K562 (cell line): Measurements from ENCODE around the gene SLC25A36. TPM values are rescaled to one million over a fixed set of nuclear protein-coding genes. Genes with fewer than 3 reads are reported as not detected.

Experiments
- KDM2B ChIP-seq: fragments of 250-450 bp; sonication (Bioruptor Pico); IDR thresholded peaks from 2 replicates; pipeline ENCODE4 v1.8.0; 2021; ENCODE audit warnings: mild to moderate bottlenecking, moderate library complexity
- MYC ChIP-seq, 2 experiments: fragments of 250-450 bp in 1 of 2; sonication (Bioruptor Pico) in 1 of 2; IDR thresholded peaks; 2 replicates each; pipeline versions ENCODE4 v1.5.1 to v1.6.1; 2012 to 2021; ENCODE audit warnings: low read depth in 2 of 2, borderline replicate concordance in 1 of 2, improper control_type of control experiment in 1 of 2, low read length in 1 of 2, mild to moderate bottlenecking in 1 of 2, moderate library complexity in 1 of 2
- NFXL1 ChIP-seq: fragments of 450-650 bp; formaldehyde crosslinking; IDR thresholded peaks from 2 replicates; pipeline ENCODE4 v1.4.0; 2021; ENCODE audit warnings: mild to moderate bottlenecking
- NR4A1 ChIP-seq, 2 experiments: fragments of 250-450 bp in 1 of 2; fragments of 450-650 bp in 1 of 2; sonication (Bioruptor Pico) in 1 of 2; IDR thresholded peaks; 2 replicates each; pipeline versions ENCODE4 v1.4.0 to v1.6.1; 2016 to 2020; ENCODE audit warnings: mild to moderate bottlenecking in 2 of 2, missing compliant biosample characterization in 1 of 2, missing genetic modification characterization in 1 of 2, moderate library complexity in 1 of 2
- SMAD4 ChIP-seq: fragments of 250-450 bp; sonication (Bioruptor Pico); conservative IDR thresholded peaks from 2 replicates; pipeline ENCODE4 v1.8.0; 2021; ENCODE audit warnings: inconsistent platforms, mild to moderate bottlenecking, moderate library complexity
- polyA plus RNA-seq, 8 experiments: library from polyadenylated mRNA; depleted of rRNA in 4 of 8; stranded (reverse) in 5 of 8; unstranded in 3 of 8; fragments of >200 nt; fragmentation: Nextera tagmentation in 2 of 8; fragmentation: Illumina TruSeq in 1 of 8; extraction: Ambion mirVana in 2 of 8; extraction: Trizol in 1 of 8; gene quantifications; 2 replicates each; pipeline versions ENCODE4 v1.2.1 to v1.2.3, GENCODE V29; 2011 to 2014; ENCODE audit warnings: inconsistent platforms in 1 of 8, missing spikeins in 1 of 8
- total RNA-seq, 7 experiments: library from RNA; depleted of rRNA in 6 of 7; stranded (reverse); fragments of >200 nt in 6 of 7; fragmentation: Illumina TruSeq in 2 of 7; extraction: Trizol in 2 of 7; gene quantifications; 2 replicates each; pipeline versions ENCODE4 v1.2.1 to v1.2.3, GENCODE V29; 2011 to 2021; ENCODE audit warnings: low replicate concordance in 1 of 7
- TF ChIP-seq, protein P1 (sequence below): fragments of 450-650 bp; IDR thresholded peaks from 2 replicates; pipeline ENCODE4 v1.6.1; 2016; ENCODE audit warnings: low read depth

The SLC25A36 gene
- total and polyA plus RNA-seq, 9 of the 15 experiments (the other 6 are each of a cell fraction or from before 2014, with no cell fraction given): 12.0 to 95.3 (median 43.3) TPM

DNA sequence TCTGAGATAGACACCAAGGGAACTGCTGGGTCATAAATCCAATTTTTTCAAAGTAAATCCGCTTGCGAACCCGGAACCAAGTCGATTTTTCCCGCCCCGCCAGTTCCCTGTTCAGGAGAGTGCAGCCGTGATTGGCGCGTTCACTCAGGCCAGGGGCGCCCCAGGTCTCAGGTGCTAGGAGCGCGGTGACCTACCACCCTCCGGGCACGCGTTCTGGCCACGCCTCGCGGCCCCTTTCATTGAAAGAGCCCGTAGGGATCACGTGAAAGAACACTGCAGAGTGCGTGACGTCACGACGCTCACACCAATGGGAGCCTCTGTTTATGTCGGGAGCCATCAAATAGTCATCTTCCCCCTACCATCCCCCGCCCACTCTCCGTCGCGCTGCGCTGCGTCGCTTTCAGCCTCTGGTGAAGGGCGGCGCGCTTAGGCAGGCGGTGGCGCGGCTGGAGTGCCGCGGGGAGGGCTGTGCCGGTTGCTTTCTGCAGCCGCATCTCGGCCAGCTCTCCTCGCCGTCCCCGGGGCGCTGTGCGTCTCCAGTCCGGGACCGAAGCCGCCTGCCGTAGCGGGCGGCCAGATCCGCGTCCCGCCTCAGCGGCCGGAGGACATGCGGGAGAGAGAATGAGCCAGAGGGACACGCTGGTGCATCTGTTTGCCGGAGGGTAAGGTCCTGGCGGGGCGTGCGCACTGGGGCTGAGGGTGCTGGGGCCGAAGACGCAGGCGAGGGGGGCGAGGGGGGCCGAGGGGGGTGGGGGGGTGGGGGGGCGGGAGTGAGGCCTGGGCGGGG is at the start of gene SLC25A36 (continued):
- peak; percentile 91 for TF ChIP-seq MYC (IDR thresholded peaks at IDR 0.05; ENCODE audit: low read depth, low read length)
- no peak for TF ChIP-seq MYC (CRISPR knock-in tag; IDR thresholded peaks at IDR 0.05; ENCODE audit: borderline replicate concordance, low read depth)
- TF ChIP-seq, protein P1, sequence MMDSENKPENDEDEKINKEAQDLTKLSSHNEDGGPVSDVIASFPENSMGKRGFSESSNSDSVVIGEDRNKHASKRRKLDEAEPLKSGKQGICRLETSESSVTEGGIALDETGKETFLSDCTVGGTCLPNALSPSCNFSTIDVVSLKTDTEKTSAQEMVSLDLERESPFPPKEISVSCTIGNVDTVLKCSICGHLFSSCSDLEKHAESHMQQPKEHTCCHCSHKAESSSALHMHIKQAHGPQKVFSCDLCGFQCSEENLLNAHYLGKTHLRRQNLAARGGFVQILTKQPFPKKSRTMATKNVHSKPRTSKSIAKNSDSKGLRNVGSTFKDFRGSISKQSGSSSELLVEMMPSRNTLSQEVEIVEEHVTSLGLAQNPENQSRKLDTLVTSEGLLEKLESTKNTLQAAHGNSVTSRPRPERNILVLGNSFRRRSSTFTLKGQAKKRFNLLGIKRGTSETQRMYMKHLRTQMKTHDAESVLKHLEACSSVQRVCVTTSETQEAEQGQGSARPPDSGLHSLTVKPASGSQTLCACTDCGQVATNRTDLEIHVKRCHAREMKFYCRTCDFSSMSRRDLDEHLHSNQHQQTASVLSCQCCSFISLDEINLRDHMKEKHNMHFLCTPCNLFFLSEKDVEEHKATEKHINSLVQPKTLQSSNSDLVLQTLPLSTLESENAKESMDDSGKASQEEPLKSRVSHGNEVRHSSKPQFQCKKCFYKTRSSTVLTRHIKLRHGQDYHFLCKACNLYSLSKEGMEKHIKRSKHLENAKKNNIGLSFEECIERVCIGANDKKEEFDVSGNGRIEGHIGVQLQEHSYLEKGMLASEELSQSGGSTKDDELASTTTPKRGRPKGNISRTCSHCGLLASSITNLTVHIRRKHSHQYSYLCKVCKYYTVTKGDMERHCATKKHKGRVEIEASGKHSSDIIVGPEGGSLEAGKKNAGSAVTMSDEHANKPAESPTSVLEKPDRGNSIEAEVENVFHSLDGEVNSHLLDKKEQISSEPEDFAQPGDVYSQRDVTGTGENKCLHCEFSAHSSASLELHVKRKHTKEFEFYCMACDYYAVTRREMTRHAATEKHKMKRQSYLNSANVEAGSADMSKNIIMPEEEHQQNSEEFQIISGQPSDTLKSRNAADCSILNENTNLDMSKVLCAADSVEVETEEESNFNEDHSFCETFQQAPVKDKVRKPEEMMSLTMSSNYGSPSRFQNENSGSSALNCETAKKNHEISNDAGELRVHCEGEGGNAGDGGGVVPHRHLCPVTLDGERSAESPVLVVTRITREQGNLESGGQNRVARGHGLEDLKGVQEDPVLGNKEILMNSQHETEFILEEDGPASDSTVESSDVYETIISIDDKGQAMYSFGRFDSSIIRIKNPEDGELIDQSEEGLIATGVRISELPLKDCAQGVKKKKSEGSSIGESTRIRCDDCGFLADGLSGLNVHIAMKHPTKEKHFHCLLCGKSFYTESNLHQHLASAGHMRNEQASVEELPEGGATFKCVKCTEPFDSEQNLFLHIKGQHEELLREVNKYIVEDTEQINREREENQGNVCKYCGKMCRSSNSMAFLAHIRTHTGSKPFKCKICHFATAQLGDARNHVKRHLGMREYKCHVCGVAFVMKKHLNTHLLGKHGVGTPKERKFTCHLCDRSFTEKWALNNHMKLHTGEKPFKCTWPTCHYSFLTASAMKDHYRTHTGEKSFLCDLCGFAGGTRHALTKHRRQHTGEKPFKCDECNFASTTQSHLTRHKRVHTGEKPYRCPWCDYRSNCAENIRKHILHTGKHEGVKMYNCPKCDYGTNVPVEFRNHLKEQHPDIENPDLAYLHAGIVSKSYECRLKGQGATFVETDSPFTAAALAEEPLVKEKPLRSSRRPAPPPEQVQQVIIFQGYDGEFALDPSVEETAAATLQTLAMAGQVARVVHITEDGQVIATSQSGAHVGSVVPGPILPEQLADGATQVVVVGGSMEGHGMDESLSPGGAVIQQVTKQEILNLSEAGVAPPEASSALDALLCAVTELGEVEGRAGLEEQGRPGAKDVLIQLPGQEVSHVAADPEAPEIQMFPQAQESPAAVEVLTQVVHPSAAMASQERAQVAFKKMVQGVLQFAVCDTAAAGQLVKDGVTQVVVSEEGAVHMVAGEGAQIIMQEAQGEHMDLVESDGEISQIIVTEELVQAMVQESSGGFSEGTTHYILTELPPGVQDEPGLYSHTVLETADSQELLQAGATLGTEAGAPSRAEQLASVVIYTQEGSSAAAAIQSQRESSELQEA: no peak
- TF ChIP-seq SMAD4 (CRISPR knock-in tag): peak; percentile 57; the same call in 1 of the 2 replicates
- TF ChIP-seq NR4A1 (CRISPR knock-in tag; IDR thresholded peaks at IDR 0.05): no peak; the same call in 1 of the 2 replicates
- TF ChIP-seq NR4A1 (tag; IDR thresholded peaks at IDR 0.05): 0 out of 2 replicates have a peak, but pooled peaks have one; percentile 27
- TF ChIP-seq KDM2B (CRISPR knock-in tag): no peak
- TF ChIP-seq NFXL1: no peak
